DLD1 (cell line): ENCODE measurements around the gene SRGAP1.

Experiments used
- in situ Hi-C: cut with HindIII; loops from 2 replicates; pipeline ENCODE4 v1.10.0; 2017; ENCODE audit warnings: low sequenced_read_pairs

Gene SRGAP1

GRCh38 chr12:63958876-63959580, 114.5 kb downstream of the SRGAP1 start:
- in situ Hi-C loops = no loop called here

DNA sequence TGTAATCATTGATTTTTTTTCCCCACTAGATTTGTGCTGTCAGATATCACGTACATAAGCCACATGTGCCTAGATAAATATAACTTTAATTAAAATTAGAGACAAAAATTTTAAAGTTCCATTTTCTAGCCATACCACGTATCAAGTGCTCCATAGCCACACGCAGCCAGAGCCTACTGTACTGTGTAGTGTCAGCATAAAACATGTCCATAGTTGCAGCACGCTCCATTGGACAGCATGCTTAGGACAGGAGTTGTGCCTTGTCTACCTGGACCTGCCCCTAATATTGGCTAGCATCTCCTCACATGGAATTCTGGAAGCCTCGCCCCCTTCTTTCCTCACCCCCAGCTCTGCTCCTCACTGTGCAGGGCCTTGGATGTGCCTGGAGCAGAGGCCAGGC, 116.5 kb downstream of the SRGAP1 start:
- in situ Hi-C loops = no loop called here

GRCh38 chr12:63961543-63961942, 117.0 kb downstream of the SRGAP1 start:
- in situ Hi-C loops = no loop called here

- in situ Hi-C loops = no loop called here
Measured at GRCh38 chr12:63963868-63964267, 119.4 kb downstream of the SRGAP1 start.

DNA sequence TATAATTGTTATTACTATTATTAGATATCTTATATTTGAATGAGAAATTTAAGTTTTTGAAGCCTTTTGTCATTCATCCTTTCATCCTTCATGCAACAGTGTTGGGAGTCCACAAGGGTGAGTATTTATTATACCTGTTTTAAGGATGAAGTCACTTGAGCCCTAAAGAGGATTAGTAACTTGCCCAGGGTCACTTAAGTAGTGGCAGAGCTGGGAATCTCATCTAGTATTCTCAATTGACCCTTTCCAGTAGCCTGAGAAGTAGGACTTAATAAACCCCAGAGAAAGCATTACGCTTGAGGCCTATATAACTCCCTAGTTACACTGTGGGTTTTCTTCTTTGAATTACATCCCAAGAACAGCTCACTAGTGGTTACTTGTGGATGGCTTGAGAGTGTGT, 119.8 kb downstream of the SRGAP1 start:
- in situ Hi-C loops = no loop called here

DNA sequence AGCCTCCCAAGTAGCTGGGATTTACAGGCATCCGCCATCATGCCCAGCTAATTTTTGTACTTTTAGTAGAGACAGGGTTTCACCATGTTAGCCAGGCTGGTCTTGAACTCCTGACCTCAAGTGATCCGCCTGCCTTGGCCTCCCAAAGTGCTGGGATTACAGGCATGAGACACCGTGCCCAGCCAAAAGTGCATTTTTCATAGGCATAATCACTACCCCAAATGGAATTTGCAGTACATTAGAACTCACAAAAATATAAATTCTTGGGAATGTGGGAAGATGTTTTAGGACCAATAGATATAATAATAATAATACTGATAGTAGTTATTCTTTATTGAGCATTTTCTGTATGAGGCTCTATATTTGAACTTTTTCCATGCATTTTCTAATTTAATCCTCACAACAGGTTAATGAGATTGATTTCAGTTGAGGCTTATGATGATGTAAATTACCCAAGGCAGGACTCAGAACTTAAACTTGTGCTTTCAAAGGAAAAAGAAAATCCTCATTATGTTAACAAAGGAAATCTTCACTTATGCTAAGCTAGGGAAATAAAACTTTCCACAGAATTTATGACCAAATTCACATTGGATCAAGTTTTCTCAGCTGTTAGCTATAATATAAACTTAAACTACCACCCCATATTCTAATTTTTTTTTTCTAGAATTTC, 121.6 kb downstream of the SRGAP1 start:
- in situ Hi-C loops = no loop called here

DNA sequence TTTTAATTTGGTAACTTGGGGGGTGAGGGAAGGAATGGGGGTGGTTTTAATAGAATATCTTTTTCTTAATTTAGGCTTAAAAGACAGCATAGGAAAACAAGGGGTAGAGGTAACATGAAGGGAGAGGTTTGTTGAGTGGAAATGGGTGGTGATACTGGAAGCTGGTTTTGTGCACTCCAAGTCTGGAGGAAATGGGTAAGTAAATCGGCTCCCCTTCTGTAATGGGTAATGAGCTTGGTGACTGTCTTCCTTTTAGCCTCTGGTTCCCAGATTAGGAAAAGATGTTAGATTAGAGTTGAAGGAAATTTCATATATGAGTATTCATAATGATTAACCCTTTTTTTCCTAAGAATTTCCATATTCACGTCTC, 122.1 kb downstream of the SRGAP1 start:
- in situ Hi-C loops = no loop called here

DNA sequence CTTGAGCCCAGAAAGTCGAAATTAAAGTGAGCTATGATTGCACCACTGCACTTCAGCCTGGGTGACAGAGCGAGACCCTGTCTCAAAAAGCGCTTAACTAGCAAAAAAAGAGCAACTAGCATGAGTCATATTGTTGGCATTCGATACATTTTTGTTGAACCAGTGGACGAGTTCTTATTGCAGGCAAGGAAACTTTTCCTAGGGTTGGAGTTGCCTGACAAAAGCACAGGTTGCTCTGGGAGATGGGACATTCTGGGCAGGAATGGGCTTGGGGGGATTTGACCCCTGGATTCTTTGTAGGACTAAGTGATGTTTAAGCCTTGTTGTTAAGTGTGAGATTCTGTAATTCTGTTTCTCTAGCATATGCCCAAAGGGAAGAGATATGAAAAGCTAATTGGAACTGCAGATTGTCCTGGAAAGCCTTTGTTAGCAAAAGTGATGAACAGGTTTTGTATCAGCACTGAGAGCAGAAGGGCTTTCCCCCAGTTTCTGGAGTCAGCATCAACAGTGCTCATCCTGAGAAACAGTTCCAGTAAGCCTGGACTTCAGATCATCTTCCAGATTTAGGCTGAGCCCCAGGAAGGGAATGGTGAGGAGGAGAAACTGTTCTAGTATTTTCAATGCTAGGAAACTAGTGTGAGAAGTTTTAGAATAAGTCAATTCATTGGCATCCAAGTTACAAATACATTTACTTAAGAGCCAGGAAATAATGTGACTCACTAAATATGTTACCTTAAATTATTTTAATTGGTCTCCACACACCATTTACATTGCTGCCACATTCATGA, 123.1 kb downstream of the SRGAP1 start:
- in situ Hi-C loops = no loop called here

GRCh38 chr12:63968673-63969072, 124.2 kb downstream of the SRGAP1 start:
- in situ Hi-C loops = no loop called here

GRCh38 chr12:63976902-63977395, 132.4 kb downstream of the SRGAP1 start:
- in situ Hi-C loops = no loop called here

DNA sequence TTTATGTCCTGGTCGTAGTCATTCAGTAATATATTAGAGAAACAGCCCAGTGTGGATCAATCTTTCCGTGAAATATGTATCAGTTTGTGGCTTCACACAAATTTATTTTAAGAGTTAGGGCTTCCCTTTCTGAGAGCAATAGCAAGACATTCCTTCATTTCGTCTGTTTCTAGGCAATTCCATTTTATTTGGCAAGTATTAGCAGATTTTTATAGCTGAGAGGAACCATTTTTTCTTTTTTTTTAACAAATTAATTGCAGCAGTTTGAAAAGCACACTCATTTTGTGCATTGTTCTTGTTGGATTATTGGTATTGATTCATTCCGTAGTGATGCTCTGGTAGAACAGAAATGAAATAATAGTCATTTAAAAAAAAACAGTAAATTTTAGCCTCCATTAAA, 132.9 kb downstream of the SRGAP1 start:
- in situ Hi-C loops = no loop called here

GRCh38 chr12:63978519-63978918, 134.0 kb downstream of the SRGAP1 start:
- in situ Hi-C loops = no loop called here

GRCh38 chr12:63980211-63980610, 135.7 kb downstream of the SRGAP1 start:
- in situ Hi-C loops = no loop called here

- in situ Hi-C loops = no loop called here
Measured at GRCh38 chr12:63981343-63981742, 136.8 kb downstream of the SRGAP1 start.

- in situ Hi-C loops = no loop called here
Measured at GRCh38 chr12:63982604-63983295, 138.2 kb downstream of the SRGAP1 start.

DNA sequence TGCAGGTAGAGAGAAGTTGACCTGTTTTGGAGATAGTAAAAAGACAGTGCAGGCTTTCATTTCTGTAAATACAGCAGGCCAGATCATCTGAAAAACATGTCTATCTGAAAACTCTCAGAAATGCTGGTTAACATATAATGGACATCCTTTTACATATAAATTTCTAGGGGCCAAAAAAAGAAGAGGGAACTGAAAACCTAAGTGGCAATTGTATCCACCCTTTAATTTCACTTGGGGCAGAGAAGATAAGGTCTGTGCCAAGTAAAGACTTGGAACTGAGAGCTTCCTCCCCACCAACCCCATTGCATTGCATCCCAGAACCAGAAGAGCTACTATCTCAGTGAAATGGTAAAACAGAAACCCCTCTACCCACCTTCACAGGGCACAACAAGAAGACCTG, 141.0 kb downstream of the SRGAP1 start:
- in situ Hi-C loops = no loop called here

GRCh38 chr12:63985945-63986344, 141.4 kb downstream of the SRGAP1 start:
- in situ Hi-C loops = no loop called here

- in situ Hi-C loops = no loop called here
Measured at GRCh38 chr12:63989301-63989845, 144.9 kb downstream of the SRGAP1 start.

GRCh38 chr12:63990828-63991547, 146.5 kb downstream of the SRGAP1 start:
- in situ Hi-C loops = no loop called here

GRCh38 chr12:63994704-63995103, 150.2 kb downstream of the SRGAP1 start:
- in situ Hi-C loops = no loop called here
